MM.1S (cell line): ENCODE results near the gene BMAL1.

Source experiments
- CTCF ChIP-seq: fragments of 300-600 bp; sonication (generic); IDR thresholded peaks from 2 replicates; pipeline ENCODE4 v1.5.1; 2016; ENCODE audit warnings: antibody characterized with exemption, low read length, mixed read lengths
- EZH2 ChIP-seq: fragments of 300-600 bp; sonication (generic); optimal IDR thresholded peaks from 2 replicates; pipeline ENCODE3; 2017; ENCODE audit warnings: low read depth, mild to moderate bottlenecking, antibody characterized with exemption, low read length, mixed read lengths

- TF ChIP-seq CTCF (no peak), EZH2 (no peak)
Observed at GRCh38 chr11:13298765-13299164, 21.2 kb downstream of the BMAL1 start.
